Endodermal cell (in vitro differentiated cells): ENCODE data around the gene HLA-A. TPM values are rescaled to one million over a fixed set of nuclear protein-coding genes. Genes with fewer than 3 reads are reported as not detected.

Experiments used
- DNase-seq: peaks from one replicate; pipeline ENCODE4 v3.0.0-alpha.2; 2017
- H3K27ac ChIP-seq: 2 replicates; pipeline ENCODE4 v1.5.1; 2013; ENCODE audit warnings: mild to moderate bottlenecking, low read depth, low read length, moderate library complexity
- H3K27me3 ChIP-seq: 2 replicates; pipeline ENCODE4 v1.6.1; 2013; ENCODE audit warnings: mild to moderate bottlenecking, low read length, moderate library complexity; ENCODE audit not compliant: insufficient read depth, control insufficient read depth, poor library complexity, severe bottlenecking
- H3K36me3 ChIP-seq: 2 replicates; pipeline ENCODE4 v1.7.0; 2013; ENCODE audit warnings: mild to moderate bottlenecking, low read length, moderate library complexity; ENCODE audit not compliant: control insufficient read depth, insufficient read depth
- H3K4me1 ChIP-seq: one replicate; pipeline ENCODE4 v1.7.0; 2013; ENCODE audit warnings: low read length; ENCODE audit not compliant: control insufficient read depth, insufficient read depth
- H3K4me3 ChIP-seq: 2 replicates; pipeline ENCODE4 v1.5.1; 2013; ENCODE audit warnings: mild to moderate bottlenecking, low read length, moderate library complexity
- H3K9ac ChIP-seq: 2 replicates; pipeline ENCODE4 v1.6.1; 2013; ENCODE audit warnings: mild to moderate bottlenecking, low read length, moderate library complexity; ENCODE audit not compliant: poor library complexity, severe bottlenecking; ENCODE audit errors: extremely low read depth
- H3K9me3 ChIP-seq: 2 replicates; pipeline ENCODE4 v1.6.1; 2013; ENCODE audit warnings: mild to moderate bottlenecking, low read length, moderate library complexity; ENCODE audit not compliant: control insufficient read depth
- H3K27ac Mint-ChIP-seq: 2 replicates; pipeline ENCODE4 v1.8.0; 2020; ENCODE audit warnings: mixed read lengths
- H3K27me3 Mint-ChIP-seq: 2 replicates; pipeline ENCODE4 v1.8.0; 2021; ENCODE audit warnings: mild to moderate bottlenecking, mixed read lengths; ENCODE audit not compliant: insufficient read depth
- H3K36me3 Mint-ChIP-seq: 2 replicates; pipeline ENCODE4 v1.8.0; 2020; ENCODE audit warnings: low read depth, mixed read lengths
- H3K4me1 Mint-ChIP-seq: 2 replicates; pipeline ENCODE4 v1.8.0; 2020; ENCODE audit warnings: mixed read lengths
- H3K4me3 Mint-ChIP-seq: 2 replicates; pipeline ENCODE4 v1.8.0; 2020; ENCODE audit warnings: mild to moderate bottlenecking, moderate library complexity, mixed read lengths
- H3K9me3 Mint-ChIP-seq: 2 replicates; pipeline ENCODE4 v1.8.0; 2020; ENCODE audit warnings: mild to moderate bottlenecking, mixed read lengths
- CTCF ChIP-seq: fragments of 200-600 bp; sonication (generic); conservative IDR thresholded peaks from 2 replicates; pipeline ENCODE4 v1.5.0; 2021; ENCODE audit warnings: antibody characterized with exemption, mild to moderate bottlenecking
- WGBS, 2 experiments: methylation state at CpG; one replicate each; pipeline versions ENCODE4 v1.1.5 to v1.1.7; 2013; ENCODE audit warnings: missing lambda C conversion rate in 2 of 2, mixed read lengths in 1 of 2; ENCODE audit not compliant: insufficient coverage in 1 of 2, insufficient read length in 1 of 2; 5-methylcytosine and 5-hydroxymethylcytosine counted together
- total RNA-seq, 2 donors: library from RNA; stranded (reverse); fragmentation: NEBNext Ultra II Directional in 1 of 2; extraction: Animal tissue kit (Norgen Biotek cat#: 25700) in 1 of 2; gene quantifications; 2 replicates in 1 of 2; 3 replicates in 1 of 2; pipeline ENCODE4 v1.2.1, GENCODE V29; 2021

HLA-A gene
- total RNA-seq, 2 donors from 2014 or later, result 212 to 282 TPM

GRCh38 chr6:29965873-29966601, 23.7 kb downstream of the HLA-A start:
- peak overlapping the region; percentile 77 for H3K9ac ChIP-seq
- no peaks in the 10 kb centered on the region for H3K9me3 Mint-ChIP-seq
- H3K27me3 ChIP-seq, result no peaks in the 10 kb centered on the region
- peaks cover 5% of the 10 kb centered on the region for H3K27me3 Mint-ChIP-seq
- H3K4me3 ChIP-seq, result peak overlapping the region; percentile 81
- WGBS, 2 experiments, result 4 to 28% methylated on average over 4 to 8 of the region's 8 CpGs
- peaks cover 9% of the 10 kb centered on the region for H3K4me1 ChIP-seq
- no peaks in the 10 kb centered on the region for H3K9me3 ChIP-seq
- H3K27ac Mint-ChIP-seq, result peak overlapping the region; percentile 96
- no peaks in the 10 kb centered on the region for H3K36me3 ChIP-seq
- H3K4me1 Mint-ChIP-seq, result peaks cover 38% of the 10 kb centered on the region
- no peak for TF ChIP-seq CTCF
- DNase-seq, result peak; percentile 78
- H3K36me3 Mint-ChIP-seq, result no peaks in the 10 kb centered on the region
- H3K27ac ChIP-seq, result peak overlapping the region; percentile 76
- peak overlapping the region; percentile 54 for H3K4me3 Mint-ChIP-seq

GRCh38 chr6:29967379-29968010, 25.2 kb downstream of the HLA-A start:
- no peak for TF ChIP-seq CTCF
- Histone ChIP-seq H3K36me3 (no peaks in the 10 kb centered on the region), H3K27me3 (no peaks in the 10 kb centered on the region), H3K9me3 (no peaks in the 10 kb centered on the region), H3K4me1 (peaks cover 9% of the 10 kb centered on the region), H3K4me3 (no peak overlapping the region), H3K27ac (no peak overlapping the region), H3K9ac (no peak overlapping the region)
- Mint-ChIP-seq H3K27ac (peak overlapping the region; percentile 1), H3K36me3 (no peaks in the 10 kb centered on the region), H3K4me3 (no peak overlapping the region), H3K4me1 (peaks cover 38% of the 10 kb centered on the region), H3K27me3 (peaks cover 17% of the 10 kb centered on the region), H3K9me3 (no peaks in the 10 kb centered on the region)
- WGBS, 2 experiments, result 86% methylated on average over 1 to 4 of the region's 4 CpGs
- no peak for DNase-seq

- Histone ChIP-seq H3K36me3 (no peaks in the 10 kb centered on the region), H3K4me3 (no peak overlapping the region), H3K4me1 (peaks cover 9% of the 10 kb centered on the region), H3K9ac (no peak overlapping the region), H3K27me3 (peaks cover under 1% of the 10 kb centered on the region), H3K9me3 (no peaks in the 10 kb centered on the region), H3K27ac (no peak overlapping the region)
- H3K9me3 Mint-ChIP-seq, result no peaks in the 10 kb centered on the region
- H3K36me3 Mint-ChIP-seq, result no peaks in the 10 kb centered on the region
- H3K4me1 Mint-ChIP-seq, result peaks cover 33% of the 10 kb centered on the region
- no peak overlapping the region for H3K4me3 Mint-ChIP-seq
- WGBS, 2 experiments, result 83 to 100% methylated on average over 2 of the region's 2 CpGs
- H3K27me3 Mint-ChIP-seq, result peaks cover 23% of the 10 kb centered on the region
- no peak for DNase-seq
- H3K27ac Mint-ChIP-seq, result no peak overlapping the region
- TF ChIP-seq CTCF, result no peak
Measured at GRCh38 chr6:29968130-29968529, 25.8 kb downstream of the HLA-A start.
